ENCODE data around the gene VDAC1.

- TF ChIP-seq CTCF (IDR thresholded peaks at IDR 0.05): no peak
- TF ChIP-seq POLR2A (IDR thresholded peaks at IDR 0.05): no peak
Observed at GRCh38 chr5:133945568-133945967, 59.2 kb downstream of the VDAC1 start.

Measured in body of pancreas (tissue), 4 donors.